CD4-positive, alpha-beta memory T cell (primary cell): ENCODE measurements around the gene MYBBP1A. TPM values are rescaled to one million over a fixed set of nuclear protein-coding genes. Genes with fewer than 3 reads are reported as not detected.
"Not testable (repeated sequence)": the region's sequence is repeated elsewhere in the genome, so short reads cannot be mapped to it uniquely, and the experiment has no call there.

Experiments used
- CTCF ChIA-PET: fragments of 350-600 bp; sonication (Branson Sonifier 250); formaldehyde crosslinking; loops from one replicate; lab custom pipeline; 2021; ENCODE audit warnings: inconsistent platforms; ENCODE audit not compliant: partially characterized antibody; lab: Charles Lee
- POLR2A ChIA-PET: fragments of 350-600 bp; sonication (Branson Sonifier 250); formaldehyde crosslinking; loops from one replicate; lab custom pipeline; 2021; ENCODE audit not compliant: partially characterized antibody; lab: Charles Lee
- DNase-seq, 5 donors: peaks; one replicate each; pipeline versions ENCODE4 v3.0.0 to v3.0.0-alpha.2; 2020 to 2022; ENCODE audit warnings: mixed read lengths in 1 of 5
- H3K27ac ChIP-seq: one replicate; pipeline ENCODE4 v1.7.0; 2013; ENCODE audit warnings: low read depth, low read length
- H3K27me3 ChIP-seq: 2 replicates; pipeline ENCODE4 v1.7.0; 2013; ENCODE audit warnings: mild to moderate bottlenecking, low read length, moderate library complexity; ENCODE audit not compliant: insufficient read depth
- H3K36me3 ChIP-seq: 2 replicates; pipeline ENCODE4 v1.7.0; 2013; ENCODE audit warnings: mild to moderate bottlenecking, low read length, moderate library complexity; ENCODE audit not compliant: insufficient read depth
- H3K4me1 ChIP-seq: 2 replicates; pipeline ENCODE4 v1.7.0; 2013; ENCODE audit warnings: mild to moderate bottlenecking, low read length, moderate library complexity; ENCODE audit not compliant: insufficient read depth
- H3K4me3 ChIP-seq, 2 donors: one replicate each; pipeline ENCODE4 v1.7.0; 2013; ENCODE audit warnings: low read length in 2 of 2, mild to moderate bottlenecking in 1 of 2
- H3K9me3 ChIP-seq, 2 donors: one replicate each; pipeline ENCODE4 v1.7.0; 2013; ENCODE audit warnings: low read length in 2 of 2, control low read depth in 1 of 2; ENCODE audit not compliant: control insufficient read depth in 1 of 2
- H3K27ac Mint-ChIP-seq, 7 donors: one replicate each; pipeline ENCODE4 v1.8.0; 2020 to 2021; ENCODE audit warnings: mixed read lengths in 7 of 7, mild to moderate bottlenecking in 6 of 7, inconsistent platforms in 3 of 7, moderate library complexity in 3 of 7
- H3K27me3 Mint-ChIP-seq, 2 donors: one replicate each; pipeline ENCODE4 v1.8.0; 2020 to 2021; ENCODE audit warnings: mixed read lengths in 2 of 2
- H3K36me3 Mint-ChIP-seq, 2 donors: one replicate each; pipeline ENCODE4 v1.8.0; 2020 to 2021; ENCODE audit warnings: mixed read lengths in 2 of 2, inconsistent platforms in 1 of 2, mild to moderate bottlenecking in 1 of 2
- H3K4me1 Mint-ChIP-seq, 4 donors: one replicate each; pipeline ENCODE4 v1.8.0; 2020 to 2021; ENCODE audit warnings: mixed read lengths in 4 of 4, mild to moderate bottlenecking in 1 of 4
- H3K4me3 Mint-ChIP-seq, 8 donors: one replicate each; pipeline ENCODE4 v1.8.0; 2020 to 2021; ENCODE audit warnings: mixed read lengths in 8 of 8, mild to moderate bottlenecking in 7 of 8, moderate library complexity in 6 of 8, inconsistent platforms in 3 of 8
- H3K9me3 Mint-ChIP-seq, 8 donors: one replicate each; pipeline ENCODE4 v1.8.0; 2020 to 2021; ENCODE audit warnings: mixed read lengths in 8 of 8, mild to moderate bottlenecking in 5 of 8, inconsistent platforms in 3 of 8, moderate library complexity in 1 of 8
- intact Hi-C: fragments of 100-400 bp; cut with micrococcal nuclease; formaldehyde crosslinking; loops from one replicate; pipeline ENCODE4 v1.15.1; 2023
- polyA plus RNA-seq, 2 donors: library from polyadenylated mRNA; unstranded; fragments of 300-500 nt; fragmentation: Illumina TruSeq; gene quantifications; one replicate each; pipeline ENCODE4 v1.2.3, GENCODE V29; 2021
- total RNA-seq, 2 experiments: library from RNA; stranded (reverse); gene quantifications; one replicate each; pipeline ENCODE4 v1.2.3, GENCODE V29; 2021

Gene MYBBP1A
- total RNA-seq (10 to 100 TPM; 73.4 to 74.7 TPM), polyA plus RNA-seq (10 to 100 TPM; 12.5 to 35.2 TPM)

- Mint-ChIP-seq H3K9me3 (no peaks in the 10 kb centered on the region), H3K4me1 (peaks cover 16 to 32% (median 24%) of the 10 kb centered on the region in 4 donors), H3K27ac (peak within 1 kb of the TSS; percentile 90 to 99 (median 97)), H3K36me3 (peaks cover 10 to 33% of the 10 kb centered on the region in 2 donors), H3K4me3 (peak within 1 kb of the TSS; percentile 93 to 97 (median 96)), H3K27me3 (no peaks in the 10 kb centered on the region)
- peaks cover 24% of the 10 kb centered on the region for H3K4me1 ChIP-seq
- DNase-seq, result peak; percentile 95
- H3K27me3 ChIP-seq, result no peaks in the 10 kb centered on the region
- ChIA-PET CTCF (interaction anchor here (2.4 to 4.7 kb wide), 3 partner anchors 10 to 13 kb away, joined by 12 to 26 read pairs (median 25); no protein-coding TSS in a partner anchor), POLR2A (interaction anchor here (0.6 to 1.8 kb wide), 10 partner anchors 8 to 914 kb away, joined by 3 to 11 read pairs (median 3); partner anchors contain the start of genes CYB5D2, DHX33 and ZZEF1)
- peak within 1 kb of the TSS; percentile 62 to 98 for H3K4me3 ChIP-seq
- H3K36me3 ChIP-seq, result peaks cover 31% of the 10 kb centered on the region
- intact Hi-C loops, result loop anchor here (1.0 kb wide), 1 partner anchor 10 kb away; no protein-coding TSS in a partner anchor
- no peaks in the 10 kb centered on the region for H3K9me3 ChIP-seq
- H3K27ac ChIP-seq, result peak within 1 kb of the TSS; percentile 74
These were observed at the start of gene MYBBP1A for GRCh38 chr17:4554997-4555799. TSS of gene MYBBP1A (minus strand) at chr17:4555384. CDS start at chr17:4555324, 60 bp downstream.

GRCh38 chr17:4604736-4605135 is 49.6 kb upstream of the MYBBP1A start:
- intact Hi-C loops, H3K27ac Mint-ChIP-seq, H3K36me3 Mint-ChIP-seq, H3K9me3 Mint-ChIP-seq, H3K4me3 ChIP-seq, H3K4me1 ChIP-seq, DNase-seq, H3K36me3 ChIP-seq, H3K27me3 ChIP-seq, POLR2A ChIA-PET, H3K27ac ChIP-seq, H3K4me3 Mint-ChIP-seq, H3K9me3 ChIP-seq, H3K4me1 Mint-ChIP-seq, CTCF ChIA-PET: not testable (repeated sequence)
- peaks cover 13 to 22% of the 10 kb centered on the region in 2 donors for H3K27me3 Mint-ChIP-seq

GRCh38 chr17:4604111-4604644 is 49.0 kb upstream of the MYBBP1A start:
- POLR2A ChIA-PET, result no interaction called here
- intact Hi-C loops, result no loop called here
- no peaks in the 10 kb centered on the region for H3K9me3 Mint-ChIP-seq
- H3K27me3 Mint-ChIP-seq, result peaks cover 10 to 18% of the 10 kb centered on the region in 2 donors
- H3K27me3 ChIP-seq, result no peaks in the 10 kb centered on the region
- H3K4me1 ChIP-seq, result no peaks in the 10 kb centered on the region
- H3K36me3 ChIP-seq, result no peaks in the 10 kb centered on the region
- no peaks in the 10 kb centered on the region for H3K9me3 ChIP-seq
- CTCF ChIA-PET, result no interaction called here
- H3K27ac ChIP-seq, result no peak overlapping the region
- no peaks in the 10 kb centered on the region for H3K36me3 Mint-ChIP-seq
- no peak overlapping the region for H3K4me3 ChIP-seq
- H3K4me1 Mint-ChIP-seq, result no peaks in the 10 kb centered on the region
- no peak for DNase-seq
- no peak overlapping the region for H3K4me3 Mint-ChIP-seq
- peak overlapping the region in 1 of 7 donors; percentile 18 for H3K27ac Mint-ChIP-seq

- H3K27ac ChIP-seq, result no peak overlapping the region
- no peaks in the 10 kb centered on the region for H3K4me1 ChIP-seq
- no peaks in the 10 kb centered on the region for H3K27me3 ChIP-seq
- H3K4me3 ChIP-seq, result no peak overlapping the region
- ChIA-PET POLR2A (no interaction called here), CTCF (interaction anchor here (0.6 to 1.0 kb wide), 2 partner anchors 10 to 266 kb away, joined by 3 read pairs; no protein-coding TSS in a partner anchor)
- DNase-seq, result no peak
- no peaks in the 10 kb centered on the region for H3K36me3 ChIP-seq
- no peaks in the 10 kb centered on the region for H3K4me1 Mint-ChIP-seq
- H3K4me3 Mint-ChIP-seq, result no peak overlapping the region
- intact Hi-C loops, result no loop called here
- H3K9me3 Mint-ChIP-seq, result no peaks in the 10 kb centered on the region
- H3K27me3 Mint-ChIP-seq, result peaks cover 4 to 11% of the 10 kb centered on the region in 2 donors
- H3K36me3 Mint-ChIP-seq, result no peaks in the 10 kb centered on the region
- no peak overlapping the region for H3K27ac Mint-ChIP-seq
- no peaks in the 10 kb centered on the region for H3K9me3 ChIP-seq
These were observed 46.9 kb upstream of the MYBBP1A start for GRCh38 chr17:4602041-4602440.

GRCh38 chr17:4601326-4601725 is 46.1 kb upstream of the MYBBP1A start:
- Histone ChIP-seq H3K36me3 (no peaks in the 10 kb centered on the region), H3K27me3 (no peaks in the 10 kb centered on the region), H3K27ac (no peak overlapping the region), H3K4me3 (no peak overlapping the region), H3K4me1 (no peaks in the 10 kb centered on the region), H3K9me3 (no peaks in the 10 kb centered on the region)
- Mint-ChIP-seq H3K9me3 (no peaks in the 10 kb centered on the region), H3K4me3 (no peak overlapping the region), H3K4me1 (no peaks in the 10 kb centered on the region), H3K36me3 (no peaks in the 10 kb centered on the region), H3K27me3 (peaks cover 4 to 12% of the 10 kb centered on the region in 2 donors), H3K27ac (no peak overlapping the region)
- ChIA-PET POLR2A (no interaction called here), CTCF (interaction anchor here (1.0 kb wide), 1 partner anchor 11 kb away, joined by 3 read pairs; no protein-coding TSS in a partner anchor)
- intact Hi-C loops, result no loop called here
- no peak for DNase-seq

GRCh38 chr17:4600563-4600962 is 45.4 kb upstream of the MYBBP1A start:
- Histone ChIP-seq H3K4me1 (no peaks in the 10 kb centered on the region), H3K27me3 (no peaks in the 10 kb centered on the region), H3K27ac (no peak overlapping the region), H3K36me3 (no peaks in the 10 kb centered on the region), H3K9me3 (no peaks in the 10 kb centered on the region), H3K4me3 (no peak overlapping the region)
- no peak overlapping the region for H3K27ac Mint-ChIP-seq
- ChIA-PET CTCF (no interaction called here), POLR2A (no interaction called here)
- intact Hi-C loops, result no loop called here
- DNase-seq, result no peak
- H3K9me3 Mint-ChIP-seq, result no peaks in the 10 kb centered on the region
- no peaks in the 10 kb centered on the region for H3K36me3 Mint-ChIP-seq
- H3K4me3 Mint-ChIP-seq, result no peak overlapping the region
- no peaks in the 10 kb centered on the region for H3K4me1 Mint-ChIP-seq
- peaks cover 4 to 12% of the 10 kb centered on the region in 2 donors for H3K27me3 Mint-ChIP-seq

GRCh38 chr17:4599505-4600281 is 44.5 kb upstream of the MYBBP1A start:
- Mint-ChIP-seq H3K27me3 (peaks cover 4 to 14% of the 10 kb centered on the region in 2 donors), H3K4me1 (peaks cover 0 to 5% (median 3%) of the 10 kb centered on the region in 4 donors), H3K9me3 (no peaks in the 10 kb centered on the region), H3K27ac (no peak overlapping the region), H3K4me3 (no peak overlapping the region), H3K36me3 (no peaks in the 10 kb centered on the region)
- Histone ChIP-seq H3K36me3 (no peaks in the 10 kb centered on the region), H3K4me3 (no peak overlapping the region), H3K27me3 (no peaks in the 10 kb centered on the region), H3K4me1 (no peaks in the 10 kb centered on the region), H3K27ac (no peak overlapping the region), H3K9me3 (no peaks in the 10 kb centered on the region)
- intact Hi-C loops, result no loop called here
- ChIA-PET CTCF (no interaction called here), POLR2A (no interaction called here)
- DNase-seq, result no peak
